ENCODE results near the gene BRME1.

GRCh38 chr19:13954185-13954584 lies 48.3 kb upstream of the BRME1 start:
- TF ChIP-seq ZNF362 (CRISPR knock-in tag; IDR thresholded peaks at IDR 0.05; ENCODE audit: borderline replicate concordance) (no peak), TAF1 (CRISPR knock-in tag; IDR thresholded peaks at IDR 0.05) (no peak), CREB1 (IDR thresholded peaks at IDR 0.05) (no peak), CREB1 (CRISPR knock-in tag; IDR thresholded peaks at IDR 0.05) (no peak), RFX3 (CRISPR knock-in tag; IDR thresholded peaks at IDR 0.05) (no peak), ZBTB33 (CRISPR knock-in tag; IDR thresholded peaks at IDR 0.05) (no peak)
